SK-N-MC (cell line): ENCODE measurements around the gene ZNF221.

Source experiments
- EZH2 ChIP-seq: fragments of 200-600 bp; sonication (generic); IDR thresholded peaks from one replicate; pipeline ENCODE4 v1.6.1; 2017; ENCODE audit warnings: antibody characterized with exemption
- POLR2AphosphoS5 ChIP-seq: IDR thresholded peaks from 2 replicates; pipeline ENCODE4 v1.6.1; 2012; ENCODE audit warnings: mild to moderate bottlenecking, low read depth, low read length, borderline replicate concordance

- TF ChIP-seq POLR2AphosphoS5 (no peak), EZH2 (no peak)
Observed at GRCh38 chr19:43936188-43936587, 14.8 kb upstream of the ZNF221 start.
